ENCODE data around the gene ZNF222. TPM values are rescaled to one million over a fixed set of nuclear protein-coding genes. Genes with fewer than 3 reads are reported as not detected.

ZNF222 gene
- total RNA-seq, 1 experiment from 2014 or later: 3.4 TPM

- Mint-ChIP-seq H3K27me3 (ENCODE audit: low read depth) (peaks cover 5% of the 10 kb centered on the region; the same call in 1 of the 2 replicates), H3K36me3 (peaks cover 50% of the 10 kb centered on the region), H3K27ac (no peak overlapping the region), H3K4me3 (no peak overlapping the region), H3K4me1 (peaks cover 12% of the 10 kb centered on the region), H3K9me3 (peaks cover 49% of the 10 kb centered on the region)
- POLR2A ChIA-PET: no interaction called here
- CTCF ChIA-PET: no interaction called here
- TF ChIP-seq CTCF (IDR thresholded peaks at IDR 0.05) (no peak), SP1 (CRISPR knock-in tag; conservative IDR thresholded peaks at IDR 0.05) (no peak), GABPB1 (CRISPR knock-in tag; IDR thresholded peaks at IDR 0.05) (no peak), ZBTB21 (CRISPR knock-in tag; IDR thresholded peaks at IDR 0.05; ENCODE audit: borderline replicate concordance) (no peak)
- no peak for ATAC-seq
- DNase-seq (ENCODE audit: low spot score): no peak
Observed at GRCh38 chr19:44005973-44006372, 19.2 kb upstream of the ZNF222 start.

GRCh38 chr19:44007473-44007872 lies 17.7 kb upstream of the ZNF222 start:
- peaks cover 5% of the 10 kb centered on the region for H3K4me1 Mint-ChIP-seq
- H3K27me3 Mint-ChIP-seq (ENCODE audit: low read depth): peaks cover 10% of the 10 kb centered on the region; the same call in 1 of the 2 replicates
- peaks cover 60% of the 10 kb centered on the region for H3K9me3 Mint-ChIP-seq
- CTCF ChIA-PET: no interaction called here
- DNase-seq (ENCODE audit: low spot score) (no peak), ATAC-seq (no peak)
- POLR2A ChIA-PET: no interaction called here
- no peak for TF ChIP-seq OVOL2 (CRISPR knock-in tag; IDR thresholded peaks at IDR 0.05; ENCODE audit: borderline replicate concordance)
- no peak for TF ChIP-seq ZBTB43 (CRISPR knock-in tag; IDR thresholded peaks at IDR 0.05)
- no peak for TF ChIP-seq GTF2I (CRISPR knock-in tag; conservative IDR thresholded peaks at IDR 0.05)
- TF ChIP-seq STAT6 (CRISPR knock-in tag; conservative IDR thresholded peaks at IDR 0.05; ENCODE audit: low read depth): no peak
- no peak for TF ChIP-seq AFF4 (CRISPR knock-in tag; IDR thresholded peaks at IDR 0.05; ENCODE audit: borderline replicate concordance)
- no peak for TF ChIP-seq ZNF425 (CRISPR knock-in tag; conservative IDR thresholded peaks at IDR 0.05)
- no peak for TF ChIP-seq JUN (CRISPR knock-in tag; IDR thresholded peaks at IDR 0.05)
- TF ChIP-seq ZNF121 (CRISPR knock-in tag; IDR thresholded peaks at IDR 0.05): no peak
- no peak for TF ChIP-seq CREM (CRISPR knock-in tag; IDR thresholded peaks at IDR 0.05)
- TF ChIP-seq FOXJ3 (CRISPR knock-in tag; IDR thresholded peaks at IDR 0.05; ENCODE audit: borderline replicate concordance): no peak
- TF ChIP-seq ZNF219 (CRISPR knock-in tag; IDR thresholded peaks at IDR 0.05; ENCODE audit: borderline replicate concordance): no peak
- no peak for TF ChIP-seq ZNF396 (CRISPR knock-in tag; IDR thresholded peaks at IDR 0.05; ENCODE audit: borderline replicate concordance)
- no peak for TF ChIP-seq USF1 (CRISPR knock-in tag; IDR thresholded peaks at IDR 0.05)
- TF ChIP-seq E2F5 (CRISPR knock-in tag; IDR thresholded peaks at IDR 0.05): no peak
- TF ChIP-seq E2F4 (CRISPR knock-in tag; IDR thresholded peaks at IDR 0.05; ENCODE audit: borderline replicate concordance, low read depth): no peak
- no peak overlapping the region for H3K27ac Mint-ChIP-seq
- peaks cover 64% of the 10 kb centered on the region for H3K36me3 Mint-ChIP-seq
- H3K4me3 Mint-ChIP-seq: no peak overlapping the region

Measured in WTC11 (cell line).